Measurements from ENCODE around the gene IER5L.
A peak's percentile ranks its signal among the peaks of the same experiment; 100 is the strongest.
"Not testable (repeated sequence)": the region's sequence is repeated elsewhere in the genome, so short reads cannot be mapped to it uniquely, and the experiment has no call there.

The IER5L gene

GRCh38 chr9:129178568-129179382 lies 714 bp upstream of the IER5L start:
- DNase-seq, result no peak

- peak; percentile 31 for DNase-seq
Observed at GRCh38 chr9:129177443-129177790, 644 bp downstream of the IER5L start.

- peak; percentile 17 for DNase-seq
Observed at GRCh38 chr9:129176701-129177442, 1.2 kb downstream of the IER5L start.

- DNase-seq, result peak; percentile 23
Observed at GRCh38 chr9:129175825-129176633, 2.0 kb downstream of the IER5L start.

- DNase-seq, result no peak
Observed at GRCh38 chr9:129175515-129175824, 2.6 kb downstream of the IER5L start.

- peak; percentile 19 for DNase-seq
Observed at GRCh38 chr9:129174724-129175514, 3.1 kb downstream of the IER5L start.

GRCh38 chr9:129174102-129174723 lies 3.8 kb downstream of the IER5L start:
- peak; percentile 52 for DNase-seq

GRCh38 chr9:129173296-129174101 lies 4.6 kb downstream of the IER5L start:
- DNase-seq, result no peak

GRCh38 chr9:129172816-129173215 lies 5.2 kb downstream of the IER5L start:
- DNase-seq, result no peak

- no peak for DNase-seq
Observed at GRCh38 chr9:129171993-129172751, 5.9 kb downstream of the IER5L start.

- DNase-seq, result no peak
Observed at GRCh38 chr9:129170229-129170628, 7.8 kb downstream of the IER5L start.

GRCh38 chr9:129166623-129167557 lies 11.2 kb downstream of the IER5L start:
- DNase-seq, result no peak

GRCh38 chr9:129165198-129165597 lies 12.9 kb downstream of the IER5L start:
- DNase-seq, result no peak

- no peak for DNase-seq
Observed at GRCh38 chr9:129164246-129164930, 13.7 kb downstream of the IER5L start.

GRCh38 chr9:129163753-129164152 lies 14.3 kb downstream of the IER5L start:
- no peak for DNase-seq

GRCh38 chr9:129163198-129163670 lies 14.8 kb downstream of the IER5L start:
- DNase-seq, result not testable (repeated sequence)

GRCh38 chr9:129162497-129163197 lies 15.4 kb downstream of the IER5L start:
- DNase-seq, result no peak

GRCh38 chr9:129161534-129161837 lies 16.6 kb downstream of the IER5L start:
- no peak for DNase-seq
